HG02943 (cell line): ENCODE measurements around the gene RAPH1.

Experiments used
- ATAC-seq: cut with Tn5 transposase; IDR thresholded peaks from one replicate; pipeline ENCODE4 v1.9.1; 2021; ENCODE audit warnings: mild to moderate bottlenecking, low read depth, moderate library complexity; ENCODE audit not compliant: unreplicated experiment

RAPH1 gene

DNA sequence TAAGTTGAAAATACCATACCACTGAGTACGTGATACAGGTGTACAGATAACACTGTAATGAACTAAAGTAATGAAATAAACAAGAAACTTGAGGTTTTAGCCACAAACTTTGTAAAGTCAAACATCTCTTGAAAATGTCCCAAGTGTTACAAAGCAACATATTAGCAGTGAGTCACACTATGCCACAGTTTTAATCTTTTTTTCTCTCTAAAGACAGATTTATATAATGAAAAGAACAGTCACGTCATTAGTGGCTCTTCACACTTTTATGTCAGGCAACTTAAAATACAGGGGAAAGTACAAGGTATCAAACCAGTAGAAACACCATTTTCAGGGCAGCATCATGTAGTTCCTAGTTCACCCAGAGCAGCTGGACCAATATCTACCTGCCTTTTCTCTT, 42.1 kb downstream of the RAPH1 start:
- no peak for ATAC-seq

DNA sequence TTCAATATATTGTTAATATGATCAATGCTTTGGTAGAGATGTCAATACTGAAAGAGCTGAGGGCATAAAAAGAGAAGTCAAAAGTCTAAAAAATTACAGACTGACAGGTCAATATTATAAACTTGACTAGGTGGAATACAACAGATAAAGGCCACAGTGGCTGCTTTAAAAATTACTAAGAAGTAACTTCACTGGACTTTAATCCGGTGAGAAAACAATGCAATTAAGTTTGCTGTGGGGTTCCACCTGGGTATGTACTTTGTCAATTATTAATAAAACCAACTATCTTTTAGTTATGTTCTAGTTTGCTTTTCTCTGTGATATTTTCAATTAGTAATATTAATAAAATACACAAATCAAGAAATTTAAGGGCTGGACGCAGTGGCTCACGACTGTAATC, 44.7 kb downstream of the RAPH1 start:
- no peak for ATAC-seq

DNA sequence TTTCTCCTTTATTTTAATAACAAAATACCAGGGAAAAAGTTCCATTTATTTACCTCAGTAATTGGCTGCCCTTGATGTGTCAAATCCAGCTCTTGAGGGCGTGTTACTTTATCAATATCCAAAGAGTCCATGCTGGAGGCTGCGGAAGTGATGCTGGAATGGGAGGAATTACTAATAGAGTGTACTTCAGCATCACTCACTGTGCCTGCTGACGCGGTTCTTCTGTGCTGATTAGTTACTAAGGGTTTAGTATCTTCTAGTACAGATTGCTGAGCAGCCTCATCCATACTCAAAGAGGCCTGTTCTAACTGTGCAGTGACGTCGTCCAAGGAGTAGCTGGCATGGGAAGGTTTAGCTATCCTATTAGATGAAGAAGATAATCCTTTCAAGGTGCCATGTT, 45.6 kb downstream of the RAPH1 start:
- no peak for ATAC-seq

DNA sequence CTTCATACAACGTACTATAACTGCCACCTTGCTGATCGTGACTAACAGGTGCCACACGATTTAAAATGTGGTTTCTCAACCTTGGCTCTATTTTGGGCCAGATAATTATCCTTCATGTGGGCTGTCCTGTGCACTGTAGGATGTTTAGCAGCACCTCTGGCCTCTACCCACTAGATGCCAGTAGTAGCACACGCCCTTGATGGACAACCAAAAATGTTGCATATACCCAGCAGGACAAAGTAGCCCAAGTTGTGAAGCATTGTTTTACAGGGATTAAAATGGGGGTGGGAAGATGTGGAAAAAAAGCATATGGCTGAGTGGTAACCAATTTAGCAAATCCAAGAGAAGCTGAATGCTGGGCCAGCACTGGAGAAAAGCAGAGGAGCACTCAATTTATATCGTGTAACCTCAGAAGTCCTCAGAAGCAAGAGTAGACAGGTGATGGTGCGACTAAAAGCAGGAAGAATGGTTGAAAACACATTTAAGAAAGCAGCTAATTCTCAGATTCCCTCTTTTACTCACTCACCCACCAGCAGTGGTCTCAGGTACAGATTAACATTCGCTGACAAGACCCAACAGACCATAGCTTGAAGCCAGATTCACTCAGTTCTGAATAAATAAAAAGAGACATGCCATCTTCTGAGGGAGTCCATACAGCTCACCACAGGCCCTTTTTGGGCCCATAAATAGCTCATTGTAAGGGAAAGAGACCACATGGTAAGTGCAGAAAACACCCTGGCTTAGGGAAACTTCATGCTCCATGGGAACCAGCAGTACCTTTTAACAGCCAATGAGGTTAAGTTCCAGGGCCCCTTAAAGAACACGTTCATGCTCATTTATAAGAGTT, 50.6 kb downstream of the RAPH1 start:
- no peak for ATAC-seq

DNA sequence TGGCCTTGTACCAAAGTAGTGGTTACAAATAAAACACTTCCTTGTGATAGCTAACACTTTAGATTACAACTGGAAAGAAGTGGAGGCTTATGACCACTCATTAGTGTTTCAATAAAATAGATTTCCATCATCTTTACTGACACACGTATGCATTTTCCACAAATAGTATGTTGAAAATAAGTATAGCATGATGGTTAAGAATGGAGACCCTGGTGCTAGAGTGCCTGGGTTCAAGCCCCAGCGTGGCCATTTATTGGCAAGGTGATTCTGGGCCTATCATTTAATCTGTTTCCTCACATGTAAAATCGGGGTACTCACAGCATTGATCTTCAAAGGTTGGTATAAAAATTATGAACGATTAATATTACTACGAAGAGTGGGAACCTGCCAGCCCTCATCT, 54.5 kb downstream of the RAPH1 start:
- no peak for ATAC-seq

DNA sequence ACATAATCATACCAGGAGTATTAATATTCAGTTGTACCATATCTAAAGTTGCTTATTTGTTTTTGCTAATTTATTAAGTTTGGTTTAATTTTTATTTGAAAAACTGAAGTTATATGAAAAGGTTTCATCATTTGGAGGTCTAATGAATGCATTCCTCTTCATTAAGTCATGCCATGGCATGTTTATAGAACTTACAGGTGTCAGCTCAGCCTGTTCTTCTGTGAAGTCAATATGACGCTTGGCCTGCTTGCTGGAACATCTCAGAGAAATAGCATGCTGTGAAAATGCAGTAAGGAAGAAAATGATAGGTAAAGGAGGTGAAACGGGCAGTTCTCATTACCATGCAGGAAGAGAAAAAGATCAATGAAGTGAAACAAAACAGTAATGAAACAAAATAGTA, 58.2 kb downstream of the RAPH1 start:
- no peak for ATAC-seq

DNA sequence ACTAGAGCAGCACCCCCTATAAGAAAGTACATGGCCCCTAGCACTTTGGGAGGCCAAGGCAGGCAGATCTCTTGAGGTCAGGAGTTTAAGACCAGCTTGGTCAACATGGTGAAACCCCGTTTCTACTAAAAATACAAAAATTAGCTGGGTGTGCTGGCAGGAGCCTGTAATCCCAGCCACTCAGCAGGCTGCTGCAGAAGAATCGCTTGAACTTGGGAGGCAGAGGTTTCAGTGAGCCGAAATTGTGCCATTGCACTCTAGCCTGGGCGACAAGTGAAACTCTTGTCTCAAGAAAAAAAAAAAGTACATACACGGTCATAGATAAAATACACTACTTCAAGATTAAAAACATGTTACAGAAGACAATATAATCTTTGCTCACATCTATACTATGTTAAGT, 63.8 kb downstream of the RAPH1 start:
- no peak for ATAC-seq

DNA sequence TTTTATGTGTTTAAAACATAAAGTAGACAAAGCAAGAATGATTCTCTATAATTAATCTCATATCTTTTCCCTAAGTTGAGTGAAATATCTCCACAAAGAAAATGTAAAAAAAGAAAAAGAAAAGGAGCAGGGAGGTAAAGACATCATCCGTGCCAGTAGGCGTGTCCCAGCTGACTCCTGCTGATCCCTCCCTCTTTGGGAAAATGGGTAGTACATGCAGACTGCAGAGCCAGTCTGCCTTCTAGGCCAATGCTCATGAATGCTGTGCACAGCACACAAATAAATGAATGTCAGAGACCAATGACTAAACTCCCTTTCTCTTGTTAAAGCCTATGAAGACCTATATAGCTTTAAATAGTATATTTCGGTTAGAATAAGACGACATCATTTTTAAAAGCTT, 64.7 kb downstream of the RAPH1 start:
- ATAC-seq: no peak

DNA sequence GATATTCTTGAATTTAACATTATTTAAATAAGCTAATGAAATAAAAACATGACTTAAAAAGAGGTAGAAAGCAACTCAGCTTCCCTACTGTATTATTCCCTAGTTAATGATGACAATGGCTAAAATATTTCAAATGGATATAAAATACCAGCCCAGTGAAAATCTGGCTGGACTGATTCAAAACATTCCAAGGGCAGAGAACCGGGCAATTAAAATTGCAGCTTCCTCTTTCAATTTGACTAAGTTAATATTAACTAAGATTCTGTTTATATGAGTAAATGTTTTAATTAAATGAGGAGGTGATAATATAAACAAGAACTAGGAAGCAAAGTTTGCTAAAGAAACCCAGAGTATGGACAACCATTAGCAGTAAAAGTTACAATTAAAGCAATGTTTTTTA, 65.6 kb downstream of the RAPH1 start:
- ATAC-seq: no peak

DNA sequence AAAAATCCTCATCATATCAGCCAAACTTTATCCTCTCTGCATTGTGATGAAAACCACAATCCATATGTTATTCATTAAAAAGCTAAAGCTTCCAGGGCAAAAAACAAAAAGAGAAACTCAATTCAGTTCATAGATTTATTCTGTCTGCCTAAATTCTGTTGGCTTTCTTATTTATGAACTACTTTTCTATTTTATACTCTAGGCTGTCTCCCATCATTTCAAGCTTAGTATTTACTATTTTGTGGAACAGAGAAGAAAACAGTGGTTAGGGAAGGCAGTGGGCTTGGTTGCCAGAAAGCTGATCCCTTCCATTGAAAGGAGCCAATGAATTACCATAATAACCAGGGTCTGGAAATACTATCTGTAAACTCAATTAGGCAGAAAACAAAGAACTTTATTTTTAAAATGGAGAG, 71.8 kb downstream of the RAPH1 start:
- no peak for ATAC-seq

DNA sequence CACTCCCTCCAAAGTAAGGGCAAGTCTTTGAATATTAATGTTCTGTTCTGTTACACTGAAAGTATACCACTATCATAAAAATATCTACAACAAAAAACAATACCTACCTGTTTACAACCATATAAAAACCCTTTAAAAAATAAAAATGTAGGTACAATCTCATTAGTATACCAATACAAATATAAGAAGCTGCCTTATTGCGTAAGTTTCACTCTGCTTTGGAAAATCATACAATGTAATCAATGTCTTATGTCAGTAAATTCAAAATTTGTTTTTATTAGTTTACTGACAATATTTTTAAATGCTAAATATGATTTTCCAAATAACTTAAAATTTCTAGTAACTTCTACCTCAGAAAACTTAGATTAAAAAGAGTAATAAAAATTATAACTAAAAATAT, 72.8 kb downstream of the RAPH1 start:
- ATAC-seq: no peak

DNA sequence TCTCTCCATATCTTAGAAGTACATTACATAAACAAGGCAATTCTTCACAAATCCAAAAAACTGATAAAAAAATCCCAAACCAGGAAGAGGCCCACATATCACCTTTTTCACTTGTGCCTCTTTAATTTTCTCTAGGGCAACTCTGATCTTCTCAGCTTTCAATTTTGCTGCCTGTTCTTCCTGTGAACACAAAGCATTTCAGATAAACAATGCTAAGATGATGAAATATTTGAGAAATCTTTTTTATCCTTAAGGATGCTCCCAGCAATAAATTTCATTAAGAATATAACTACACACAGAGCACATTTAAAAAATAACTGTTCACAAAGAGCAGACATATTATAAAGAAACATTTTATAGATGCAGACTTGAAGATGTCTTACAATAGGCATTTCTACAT, 73.4 kb downstream of the RAPH1 start:
- no peak for ATAC-seq

DNA sequence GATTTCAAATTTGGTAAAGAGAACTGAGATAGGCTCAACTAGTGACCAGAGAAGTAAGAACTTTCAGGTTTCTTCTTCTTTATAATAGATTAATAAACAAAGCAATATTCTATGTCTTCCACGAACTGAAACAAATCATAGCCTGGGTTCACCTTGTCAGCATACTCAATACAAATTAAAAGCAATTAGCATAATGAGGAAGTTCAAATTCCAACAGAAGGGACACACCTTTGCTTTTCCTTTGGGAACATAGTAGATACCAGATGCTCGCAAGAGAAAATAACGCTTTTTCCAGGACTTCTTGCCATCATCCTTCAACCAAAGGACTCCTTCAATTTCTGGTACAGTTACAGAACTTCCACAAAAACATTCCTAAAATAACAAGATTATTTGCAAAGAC, 79.9 kb downstream of the RAPH1 start:
- ATAC-seq: no peak

DNA sequence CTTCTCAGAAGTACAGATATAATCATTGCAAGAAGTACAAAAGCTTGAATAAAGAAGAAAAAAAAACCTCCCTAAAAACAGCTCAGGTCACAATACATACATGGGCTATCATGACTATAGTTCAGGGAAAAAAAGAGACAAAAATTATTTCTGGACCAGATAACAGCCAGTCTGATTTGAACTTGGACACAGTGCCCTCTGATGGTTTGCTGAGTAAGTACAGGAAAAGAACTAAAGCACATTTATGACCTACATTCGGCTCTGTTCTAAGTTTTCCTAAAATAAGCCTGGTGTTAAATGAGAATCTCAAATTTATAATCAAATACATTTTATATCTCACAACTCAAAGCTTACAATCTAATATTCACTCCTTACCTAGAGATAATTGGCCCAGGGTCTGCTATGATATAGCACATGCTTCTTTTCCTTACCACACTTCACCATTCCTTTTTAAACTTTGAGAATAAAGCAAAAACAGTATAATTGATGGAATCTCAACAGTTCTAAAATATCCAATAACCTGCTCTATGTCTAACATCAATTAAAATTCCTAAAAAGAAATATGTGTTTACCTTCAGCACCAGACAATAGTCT, 81.1 kb downstream of the RAPH1 start:
- no peak for ATAC-seq

DNA sequence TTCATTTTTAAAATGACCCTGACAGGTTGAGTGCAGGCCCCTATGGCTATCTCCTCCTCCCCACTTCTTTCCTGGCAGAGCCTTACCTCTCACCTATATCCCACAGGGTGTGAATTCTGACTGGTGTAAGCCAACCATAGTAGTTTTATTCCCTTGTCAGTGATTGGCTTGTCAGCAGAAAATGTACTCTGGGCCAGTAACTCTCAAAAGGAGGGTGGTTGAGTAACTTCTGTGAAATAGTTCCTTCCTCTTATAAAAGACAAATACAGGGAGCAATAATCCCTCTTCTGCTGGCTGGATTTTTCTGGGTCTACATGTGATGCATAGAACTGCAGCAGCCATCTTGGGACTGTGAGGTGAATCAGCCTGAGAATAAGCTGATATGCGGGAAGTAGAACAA, 83.4 kb downstream of the RAPH1 start:
- ATAC-seq: no peak

DNA sequence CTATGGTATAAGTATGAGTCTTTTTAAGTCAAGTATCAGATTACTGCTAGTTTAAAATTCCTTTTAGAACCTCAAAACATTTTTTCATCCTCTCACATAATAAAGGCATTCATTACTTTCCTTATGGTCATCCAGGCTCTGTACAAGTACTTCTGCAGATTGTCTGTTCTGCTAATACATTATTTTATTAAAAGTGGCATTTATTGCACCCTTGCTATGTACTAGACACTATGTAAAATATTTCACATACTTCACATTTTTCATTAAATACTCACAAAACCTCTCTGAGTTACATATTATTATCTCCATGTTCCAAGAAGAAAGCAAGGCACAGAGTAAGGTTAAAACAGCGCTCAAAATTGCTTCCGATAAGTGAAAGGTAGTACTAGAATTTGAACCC, 84.1 kb downstream of the RAPH1 start:
- ATAC-seq: no peak

DNA sequence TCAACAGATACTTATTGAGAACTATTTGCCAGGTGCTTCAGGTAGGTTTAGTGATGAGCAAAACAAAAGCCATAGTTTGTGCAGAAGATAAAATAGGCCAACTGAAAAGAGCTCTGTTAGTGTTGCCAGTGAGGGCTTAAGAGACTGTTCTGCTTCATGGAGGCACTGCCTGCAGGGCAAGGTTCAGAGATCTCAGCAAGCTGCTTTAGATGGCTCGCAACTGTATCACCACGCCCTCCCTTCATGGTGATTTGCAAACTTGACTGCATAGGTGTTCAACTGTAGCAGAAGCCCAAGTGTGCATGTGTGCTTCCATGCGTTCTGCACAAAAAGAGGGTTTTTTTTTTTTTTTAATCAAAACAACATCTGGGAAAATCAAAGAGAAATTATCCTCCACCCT, 84.5 kb downstream of the RAPH1 start:
- no peak for ATAC-seq

DNA sequence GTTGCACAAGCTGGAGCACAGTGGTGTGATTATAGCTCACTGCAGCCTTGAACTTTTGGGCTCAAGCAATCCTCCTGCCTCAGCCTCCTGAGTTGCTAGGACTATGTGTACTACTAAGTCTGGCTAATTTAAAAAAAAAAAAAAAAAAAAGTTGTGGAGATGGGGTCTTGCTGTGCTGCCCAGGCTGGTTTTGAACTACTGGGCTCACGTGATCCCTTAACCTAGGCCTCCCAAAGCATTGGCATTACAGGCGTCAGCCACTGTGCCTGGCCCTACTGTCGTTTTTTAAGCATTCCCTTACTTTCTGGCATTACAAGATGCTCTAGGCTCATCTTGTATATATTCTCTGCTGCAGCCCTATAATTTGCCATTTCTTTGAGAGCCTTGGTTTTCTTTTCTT, 88.3 kb downstream of the RAPH1 start:
- no peak for ATAC-seq

DNA sequence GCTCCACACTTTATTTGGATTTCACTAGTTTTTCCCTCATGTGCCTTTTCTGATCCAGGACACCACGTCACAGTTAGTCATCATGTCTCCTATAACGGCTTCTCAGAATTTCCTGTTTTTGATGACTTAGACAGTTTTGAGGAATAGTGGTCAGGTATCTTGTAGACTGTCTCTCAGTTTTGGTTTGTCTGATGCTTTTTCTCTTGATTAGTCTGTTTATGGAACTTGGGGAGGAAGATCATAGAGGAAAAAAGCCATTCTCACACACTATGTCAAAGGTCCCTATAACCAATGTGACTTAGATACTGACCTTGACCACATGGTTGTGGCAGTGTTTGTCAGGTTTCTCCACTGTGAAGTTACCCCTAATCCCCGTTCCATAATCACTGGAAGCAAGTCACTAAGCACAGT, 89.0 kb downstream of the RAPH1 start:
- ATAC-seq: no peak

DNA sequence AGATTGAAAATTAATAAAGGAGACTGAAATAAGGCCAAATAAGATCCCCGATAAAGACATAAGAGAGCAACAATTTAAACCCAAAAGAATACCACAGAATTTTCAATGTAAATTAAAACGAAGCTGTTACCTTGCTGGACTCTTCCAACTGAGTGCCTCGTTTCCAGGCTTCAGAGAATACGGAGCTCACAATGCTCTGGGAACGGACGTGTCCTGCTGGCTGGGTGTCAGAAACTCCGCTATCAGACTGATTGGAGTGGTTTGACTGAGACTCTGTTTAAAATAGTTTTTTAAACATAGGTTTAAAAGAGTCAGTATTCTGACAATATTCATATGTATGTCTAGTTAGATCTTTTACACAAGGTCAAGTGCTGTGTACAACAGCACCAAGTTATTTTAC, 90.4 kb downstream of the RAPH1 start:
- no peak for ATAC-seq

DNA sequence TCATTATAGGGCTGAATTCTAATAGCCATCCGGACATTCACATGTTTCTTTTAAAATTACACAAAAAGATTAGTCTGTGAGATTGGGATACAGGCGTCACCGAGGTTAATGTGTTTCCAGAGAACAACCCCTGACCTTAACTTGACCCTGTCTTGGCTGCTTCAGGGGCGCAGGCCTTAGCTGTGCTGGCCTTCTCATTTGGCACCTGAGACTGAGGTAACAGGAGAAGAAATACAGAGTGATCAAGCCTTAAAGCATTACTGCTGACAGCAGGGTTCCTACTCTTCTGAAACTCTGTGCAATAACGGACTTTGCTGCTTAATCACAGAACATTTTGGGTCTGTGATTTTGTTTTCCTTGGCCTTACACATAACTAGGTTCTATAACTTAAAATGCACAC, 92.6 kb downstream of the RAPH1 start:
- no peak for ATAC-seq

DNA sequence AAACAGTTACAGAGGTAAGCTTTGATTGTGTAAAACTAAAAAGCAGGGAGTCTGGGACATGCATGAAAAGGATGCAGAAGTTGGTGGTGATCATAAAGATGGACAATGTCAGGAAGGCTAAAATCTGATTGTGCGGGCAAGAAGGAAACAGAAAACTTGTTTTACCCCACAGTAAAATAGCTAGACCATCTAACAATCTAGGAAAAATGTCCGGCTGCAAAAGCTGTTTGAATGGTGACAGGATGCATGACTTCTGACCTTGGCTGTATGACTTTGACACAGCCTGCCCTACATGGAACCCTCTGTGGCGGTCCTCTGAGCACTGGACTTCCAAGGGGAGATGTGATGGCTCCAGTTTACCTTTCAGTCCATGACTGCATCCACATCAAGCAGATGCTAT, 93.6 kb downstream of the RAPH1 start:
- ATAC-seq: no peak
